H1 (cell line): Measurements from ENCODE around the gene SASH3. TPM values are rescaled to one million over a fixed set of nuclear protein-coding genes. Genes with fewer than 3 reads are reported as not detected.

ENCODE experiments used
- CTCF ChIA-PET: fragments of 300-600 bp; sonication (Branson Sonifier 250); formaldehyde crosslinking; loops from one replicate; lab custom pipeline; 2021; ENCODE audit not compliant: partially characterized antibody; lab: Charles Lee
- POLR2A ChIA-PET: fragments of 300-600 bp; sonication (Branson Sonifier 250); formaldehyde crosslinking; loops from one replicate; lab custom pipeline; 2021; ENCODE audit warnings: inconsistent platforms; ENCODE audit not compliant: partially characterized antibody; lab: Charles Lee
- DNase-seq, 2 experiments: peaks; one replicate each; pipeline versions ENCODE4 v3.0.0 to v3.0.0-alpha.2; 2010 to 2022; ENCODE audit warnings: low spot score in 2 of 2, low read depth in 1 of 2, mixed read lengths in 1 of 2
- FAIRE-seq: peaks from 2 replicates; lab custom pipeline; 2011; peaks lifted over from hg19 to GRCh38; lab: Jason Lieb, UNC
- H2AFZ ChIP-seq: 2 replicates; pipeline ENCODE4 v1.8.1; 2012; ENCODE audit warnings: low read length, inconsistent platforms
- H2AK5ac ChIP-seq: 2 replicates; pipeline ENCODE4 v1.6.1; 2013; ENCODE audit warnings: low read depth, low read length
- H2BK120ac ChIP-seq: replicated peaks from 2 replicates; pipeline ENCODE3; 2013; ENCODE audit warnings: low read depth, low read length, inconsistent platforms
- H2BK12ac ChIP-seq: 2 replicates; pipeline ENCODE4 v1.6.1; 2013; ENCODE audit warnings: low read depth, low read length
- H2BK15ac ChIP-seq: 2 replicates; pipeline ENCODE4 v1.6.1; 2013; ENCODE audit warnings: low read length
- H2BK20ac ChIP-seq: 2 replicates; pipeline ENCODE4 v1.6.1; 2013; ENCODE audit warnings: low read length
- H2BK5ac ChIP-seq: 2 replicates; pipeline ENCODE4 v1.6.1; 2013; ENCODE audit warnings: low read depth, low read length
- H3K14ac ChIP-seq: 2 replicates; pipeline ENCODE4 v1.6.1; 2013; ENCODE audit warnings: inconsistent platforms; ENCODE audit not compliant: insufficient read length
- H3K18ac ChIP-seq: 2 replicates; pipeline ENCODE4 v1.6.1; 2013; ENCODE audit warnings: low read length; ENCODE audit errors: extremely low read depth
- H3K23ac ChIP-seq: 2 replicates; pipeline ENCODE4 v1.6.1; 2013; ENCODE audit warnings: inconsistent platforms; ENCODE audit not compliant: insufficient read length
- H3K23me2 ChIP-seq: 2 replicates; pipeline ENCODE4 v1.6.1; 2013; ENCODE audit warnings: low read depth, low read length
- H3K27ac ChIP-seq: 2 replicates; pipeline ENCODE4 v1.6.1; 2011; ENCODE audit warnings: low read depth, low read length, inconsistent platforms
- H3K27me3 ChIP-seq, 4 experiments: replicated peaks in 1 of 4; 1 replicate in 1 of 4; 2 replicates in 3 of 4; pipeline versions ENCODE4 v1.6.1 to v1.8.1; 2011 to 2013; ENCODE audit warnings: low read length in 3 of 4, mild to moderate bottlenecking in 3 of 4, inconsistent platforms in 2 of 4, mixed read lengths in 2 of 4, moderate library complexity in 1 of 4; ENCODE audit not compliant: control insufficient read depth in 3 of 4, insufficient read depth in 3 of 4; ENCODE audit errors: extremely low read depth in 1 of 4
- H3K36me3 ChIP-seq, 4 experiments: 2 replicates each; pipeline versions ENCODE4 v1.6.1 to v1.8.1; 2011 to 2013; ENCODE audit warnings: mild to moderate bottlenecking in 4 of 4, low read length in 3 of 4, moderate library complexity in 2 of 4, control low read depth in 1 of 4, inconsistent platforms in 1 of 4; ENCODE audit not compliant: insufficient read depth in 4 of 4, control insufficient read depth in 2 of 4
- H3K4ac ChIP-seq: replicated peaks from 2 replicates; pipeline ENCODE3; 2013; ENCODE audit warnings: low read length, low read depth, mixed read lengths, inconsistent platforms; ENCODE audit not compliant: insufficient read length
- H3K4me1 ChIP-seq, 4 experiments: replicated peaks in 1 of 4; 1 replicate in 1 of 4; 2 replicates in 3 of 4; pipeline versions ENCODE4 v1.6.1 to v1.8.1; 2011 to 2013; ENCODE audit warnings: low read length in 3 of 4, inconsistent platforms in 2 of 4, mixed read lengths in 1 of 4; ENCODE audit not compliant: insufficient read depth in 4 of 4, control insufficient read depth in 3 of 4
- H3K4me2 ChIP-seq, 2 experiments: 2 replicates each; pipeline versions ENCODE4 v1.6.1 to v1.8.1; 2011 to 2013; ENCODE audit warnings: low read depth in 2 of 2, low read length in 2 of 2, control low read depth in 1 of 2, inconsistent platforms in 1 of 2, mild to moderate bottlenecking in 1 of 2; ENCODE audit not compliant: insufficient read depth in 1 of 2
- H3K4me3 ChIP-seq, 4 experiments: fragments of 200-600, 300-600 bp in 1 of 4; sonication (generic), shearing (Covaris generic), sonication (Bioruptor Twin) in 1 of 4; 2 replicates each; pipeline versions ENCODE4 v1.5.1 to v1.8.1; 2011 to 2016; ENCODE audit warnings: low read length in 4 of 4, low read depth in 3 of 4, control low read depth in 2 of 4, inconsistent platforms in 2 of 4, mild to moderate bottlenecking in 2 of 4, mixed read lengths in 1 of 4, moderate library complexity in 1 of 4; ENCODE audit not compliant: insufficient read depth in 2 of 4; ENCODE audit errors: extremely low read depth in 1 of 4
- H3K56ac ChIP-seq: replicated peaks from 2 replicates; pipeline ENCODE3; 2013; ENCODE audit warnings: low read depth, mild to moderate bottlenecking, mixed read lengths, low read length, inconsistent platforms; ENCODE audit not compliant: insufficient read length
- H3K79me1 ChIP-seq: 2 replicates; pipeline ENCODE4 v1.6.1; 2013; ENCODE audit warnings: low read depth, low read length, control low read depth
- H3K79me2 ChIP-seq, 2 experiments: 2 replicates each; pipeline versions ENCODE4 v1.6.1 to v1.8.1; 2012 to 2013; ENCODE audit warnings: low read length in 2 of 2, mild to moderate bottlenecking in 2 of 2, inconsistent platforms in 1 of 2; ENCODE audit not compliant: insufficient read depth in 2 of 2, control insufficient read depth in 1 of 2
- H3K9ac ChIP-seq, 4 experiments: replicated peaks in 1 of 4; 1 replicate in 1 of 4; 2 replicates in 3 of 4; pipeline versions ENCODE4 v1.6.1 to v1.8.1; 2011 to 2013; ENCODE audit warnings: low read depth in 3 of 4, low read length in 3 of 4, control low read depth in 2 of 4, mild to moderate bottlenecking in 2 of 4, moderate library complexity in 2 of 4, inconsistent platforms in 1 of 4; ENCODE audit errors: extremely low read depth in 1 of 4
- H3K9me3 ChIP-seq, 2 experiments: 2 replicates each; pipeline versions ENCODE4 v1.6.1 to v1.8.1; 2012 to 2013; ENCODE audit warnings: mild to moderate bottlenecking in 2 of 2, moderate library complexity in 2 of 2, control low read depth in 1 of 2, inconsistent platforms in 1 of 2, low read depth in 1 of 2, low read length in 1 of 2, mixed read lengths in 1 of 2; ENCODE audit not compliant: insufficient read depth in 2 of 2
- H4K20me1 ChIP-seq, 2 experiments: replicated peaks in 1 of 2; 2 replicates each; pipeline versions ENCODE3 to v1.8.1; 2011 to 2013; ENCODE audit warnings: inconsistent platforms in 2 of 2, low read length in 2 of 2, mild to moderate bottlenecking in 1 of 2; ENCODE audit not compliant: insufficient read depth in 2 of 2, control insufficient read depth in 1 of 2
- H4K5ac ChIP-seq: 2 replicates; pipeline ENCODE4 v1.6.1; 2013; ENCODE audit warnings: low read length, low read depth, mixed read lengths, inconsistent platforms; ENCODE audit not compliant: insufficient read length
- H4K8ac ChIP-seq: 2 replicates; pipeline ENCODE4 v1.8.0; 2013; ENCODE audit warnings: mild to moderate bottlenecking, moderate library complexity, low read length, inconsistent platforms; ENCODE audit not compliant: insufficient read depth; ENCODE audit errors: extremely low read depth
- H4K91ac ChIP-seq: replicated peaks from 2 replicates; pipeline ENCODE3; 2013; ENCODE audit warnings: low read length, mixed read lengths, inconsistent platforms; ENCODE audit not compliant: insufficient read length
- RXRA ChIP-seq: IDR thresholded peaks from 2 replicates; pipeline ENCODE4 v1.6.1; 2011; ENCODE audit warnings: low read depth, mild to moderate bottlenecking, low read length, moderate library complexity; ENCODE audit not compliant: insufficient read depth
- WGBS, 2 experiments: shearing (Covaris generic) in 1 of 2; methylation state at CpG; one replicate each; pipeline versions ENCODE4 v1.1.6 to v1.1.7; 2013 to 2015; ENCODE audit warnings: low lambda C conversion rate in 2 of 2, mixed read lengths in 2 of 2, inconsistent platforms in 1 of 2, low coverage in 1 of 2, missing lambda C conversion rate in 1 of 2; ENCODE audit not compliant: insufficient replicate concordance in 2 of 2, insufficient coverage in 1 of 2, insufficient read length in 1 of 2; ENCODE audit errors: extremely low coverage in 1 of 2, missing lambda C conversion rate in 1 of 2; 5-methylcytosine and 5-hydroxymethylcytosine counted together
- polyA plus RNA-seq, 7 experiments: library from polyadenylated mRNA; depleted of rRNA in 3 of 7; stranded (reverse) in 5 of 7; unstranded in 2 of 7; fragments of >200 nt in 5 of 7; fragments of 200-250 nt in 2 of 7; gene quantifications; 1 replicate in 5 of 7; 2 replicates in 1 of 7; 4 replicates in 1 of 7; pipeline versions ENCODE4 v1.2.1 to v1.2.3, GENCODE V29; 2011 to 2013; ENCODE audit warnings: missing spikeins in 2 of 7, mixed read lengths in 2 of 7
- total RNA-seq: library from RNA; stranded (reverse); fragmentation: NEBNext Ultra II Directional; extraction: Animal tissue kit (Norgen Biotek cat#: 25700); gene quantifications from 2 replicates; pipeline ENCODE4 v1.2.1, GENCODE V29; 2021

The SASH3 gene
- total and polyA plus RNA-seq, 2 of the 8 experiments (the other 6 are each of a cell fraction or from before 2014, with no cell fraction given): not detected

- DNase-seq: no peak
- H2BK120ac ChIP-seq: no peak overlapping the region
- no peak overlapping the region for H2AFZ ChIP-seq
- H2AK5ac ChIP-seq: no peak overlapping the region
- H2BK15ac ChIP-seq: no peak overlapping the region
- H3K18ac ChIP-seq: no peak overlapping the region
- H3K56ac ChIP-seq: no peak overlapping the region
- no peaks in the 10 kb centered on the region for H3K27me3 ChIP-seq
- no peaks in the 10 kb centered on the region for H4K20me1 ChIP-seq
- CTCF ChIA-PET: interaction anchor here (0.6 to 5.2 kb wide), 15 partner anchors 10 to 219 kb away, joined by 3 to 20 read pairs (median 3); no protein-coding TSS in a partner anchor
- no peak overlapping the region for H3K4ac ChIP-seq
- no peaks in the 10 kb centered on the region for H3K9me3 ChIP-seq
- no peak overlapping the region for H4K91ac ChIP-seq
- TF ChIP-seq RXRA: no peak
- TF ChIP-seq, all 59 proteins: peak for 0
- Histone ChIP-seq H3K79me1 (no peaks in the 10 kb centered on the region), H3K36me3 (peaks cover 0 to 11% (median 0%) of the 10 kb centered on the region in 4 experiments; a peak in 2 of 8 replicates), H3K14ac (no peak overlapping the region), H3K4me3 (no peak overlapping the region), H2BK12ac (no peak overlapping the region), H3K79me2 (no peaks in the 10 kb centered on the region), H3K27ac (no peak overlapping the region), H4K5ac (no peak overlapping the region), H3K4me2 (no peak overlapping the region), H3K9ac (no peak overlapping the region), H4K8ac (no peak overlapping the region), H2BK5ac (no peak overlapping the region), H3K23me2 (no peaks in the 10 kb centered on the region), H3K4me1 (no peaks in the 10 kb centered on the region), H3K23ac (no peak overlapping the region), H2BK20ac (no peak overlapping the region)
- POLR2A ChIA-PET: no interaction called here
- FAIRE-seq: no peak
- WGBS, 2 experiments: 90% methylated on average over 4 of the region's 6 CpGs; no CpG with 5 or more reads in 1 of the 2 experiments
Observed at GRCh38 chrX:129823522-129823921, 43.8 kb downstream of the SASH3 start.
